ENCODE results near the gene OCEL1.

The OCEL1 gene

GRCh38 chr19:17210296-17210695, 15.7 kb upstream of the OCEL1 start:
- DNase-seq (ENCODE audit: low spot score), result no peak

- no peak for DNase-seq (ENCODE audit: low spot score)
Measured at GRCh38 chr19:17211547-17212446, 14.2 kb upstream of the OCEL1 start.

GRCh38 chr19:17213334-17213733, 12.7 kb upstream of the OCEL1 start:
- no peak for DNase-seq (ENCODE audit: low spot score)

GRCh38 chr19:17214508-17215126, 11.4 kb upstream of the OCEL1 start:
- DNase-seq (ENCODE audit: low spot score), result no peak

GRCh38 chr19:17215127-17215971, 10.7 kb upstream of the OCEL1 start, which contains the start of gene USE1:
USE1 (plus strand) TSS chr19:17215357; CDS start chr19:17215406, 49 bp downstream.
- peak; percentile 95 for DNase-seq (ENCODE audit: low spot score)

GRCh38 chr19:17216058-17216670, 9.9 kb upstream of the OCEL1 start:
- no peak for DNase-seq (ENCODE audit: low spot score)

GRCh38 chr19:17219286-17219685, 6.7 kb upstream of the OCEL1 start:
- no peak for DNase-seq (ENCODE audit: low spot score)

GRCh38 chr19:17220207-17220758, 5.7 kb upstream of the OCEL1 start:
- DNase-seq (ENCODE audit: low spot score), result peak; percentile 83

- no peak for DNase-seq (ENCODE audit: low spot score)
Measured at GRCh38 chr19:17225053-17225452, 973 bp upstream of the OCEL1 start.

- no peak for DNase-seq (ENCODE audit: low spot score)
Measured at GRCh38 chr19:17227798-17228367, 1.9 kb downstream of the OCEL1 start.

GRCh38 chr19:17229890-17230289, 3.9 kb downstream of the OCEL1 start:
- no peak for DNase-seq (ENCODE audit: low spot score)

- DNase-seq (ENCODE audit: low spot score), result no peak
Measured at GRCh38 chr19:17232258-17232657, 6.2 kb downstream of the OCEL1 start.

- peak; percentile 80 for DNase-seq (ENCODE audit: low spot score)
Measured at GRCh38 chr19:17234911-17235299, 8.9 kb downstream of the OCEL1 start.

GRCh38 chr19:17235300-17235970, 9.4 kb downstream of the OCEL1 start:
- DNase-seq (ENCODE audit: low spot score), result peak; percentile 69

- peak; percentile 65 for DNase-seq (ENCODE audit: low spot score)
Measured at GRCh38 chr19:17235971-17236777, 10.1 kb downstream of the OCEL1 start.

- DNase-seq (ENCODE audit: low spot score), result no peak
Measured at GRCh38 chr19:17236811-17237543, 11.0 kb downstream of the OCEL1 start.

GRCh38 chr19:17237747-17238706, 12.0 kb downstream of the OCEL1 start:
- DNase-seq (ENCODE audit: low spot score), result no peak
